ENCODE measurements around the gene BRD3OS.
A peak's percentile ranks its signal among the peaks of the same experiment; 100 is the strongest.
"Not testable (repeated sequence)": the region's sequence is repeated elsewhere in the genome, so short reads cannot be mapped to it uniquely, and the experiment has no call there.

BRD3OS gene

DNA sequence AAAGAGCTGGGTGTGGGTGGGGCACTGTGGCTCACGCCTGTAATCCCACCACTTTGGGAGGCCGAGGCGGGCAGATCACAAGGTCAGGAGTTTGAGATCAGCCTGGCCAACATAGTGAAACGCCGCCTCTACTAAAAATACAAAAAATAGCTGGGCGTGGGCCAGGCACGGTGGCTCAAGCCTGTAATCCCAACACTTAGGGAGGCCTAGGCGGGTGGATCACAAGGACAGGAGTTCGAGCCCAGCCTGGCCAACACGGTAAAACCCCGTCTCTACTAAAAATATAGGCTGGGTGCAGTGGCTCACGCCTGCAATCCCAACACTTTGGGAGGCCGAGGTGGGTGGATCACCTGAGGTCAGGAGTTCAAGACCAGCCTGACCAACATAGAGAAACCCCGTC, 36.5 kb upstream of the BRD3OS start:
- DNase-seq (ENCODE audit: low read depth in 2 of 2), result not testable (repeated sequence)

DNA sequence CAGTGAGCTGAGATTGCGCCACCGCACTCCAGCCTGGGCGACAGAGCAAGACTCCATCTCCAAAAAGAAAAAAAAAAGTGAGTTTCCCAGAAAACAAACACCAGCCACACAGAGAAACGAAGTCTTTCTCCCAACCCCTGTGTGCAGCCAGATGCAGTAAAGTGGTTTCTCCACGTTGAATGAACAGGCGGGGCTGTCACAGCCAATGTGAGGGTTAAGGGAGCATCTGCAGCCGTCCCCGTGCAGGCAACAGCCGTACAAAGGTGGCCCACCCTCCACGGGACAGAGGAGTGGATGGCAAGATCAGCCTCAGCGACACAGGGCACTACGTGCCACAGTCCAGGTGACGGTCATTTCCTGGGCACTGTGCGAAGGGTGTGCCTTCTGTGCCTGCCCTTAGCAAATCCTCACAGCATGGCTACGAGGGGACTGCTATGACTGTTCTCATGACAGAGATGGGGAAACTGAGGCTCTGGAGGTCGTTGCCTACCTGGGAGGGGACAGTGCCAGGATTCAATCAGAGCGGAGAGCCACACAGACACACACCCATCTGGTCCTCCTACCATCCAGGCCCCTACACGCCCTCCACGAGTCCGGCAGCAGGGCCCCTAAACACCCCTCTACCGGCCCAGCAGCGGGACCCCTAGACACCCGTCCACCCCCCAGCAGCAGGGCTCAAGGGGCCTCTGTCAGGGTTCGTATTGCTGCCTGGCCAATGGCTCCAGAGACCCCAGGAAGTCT, 35.5 kb upstream of the BRD3OS start:
- no peak for DNase-seq (ENCODE audit: low read depth in 2 of 2)

DNA sequence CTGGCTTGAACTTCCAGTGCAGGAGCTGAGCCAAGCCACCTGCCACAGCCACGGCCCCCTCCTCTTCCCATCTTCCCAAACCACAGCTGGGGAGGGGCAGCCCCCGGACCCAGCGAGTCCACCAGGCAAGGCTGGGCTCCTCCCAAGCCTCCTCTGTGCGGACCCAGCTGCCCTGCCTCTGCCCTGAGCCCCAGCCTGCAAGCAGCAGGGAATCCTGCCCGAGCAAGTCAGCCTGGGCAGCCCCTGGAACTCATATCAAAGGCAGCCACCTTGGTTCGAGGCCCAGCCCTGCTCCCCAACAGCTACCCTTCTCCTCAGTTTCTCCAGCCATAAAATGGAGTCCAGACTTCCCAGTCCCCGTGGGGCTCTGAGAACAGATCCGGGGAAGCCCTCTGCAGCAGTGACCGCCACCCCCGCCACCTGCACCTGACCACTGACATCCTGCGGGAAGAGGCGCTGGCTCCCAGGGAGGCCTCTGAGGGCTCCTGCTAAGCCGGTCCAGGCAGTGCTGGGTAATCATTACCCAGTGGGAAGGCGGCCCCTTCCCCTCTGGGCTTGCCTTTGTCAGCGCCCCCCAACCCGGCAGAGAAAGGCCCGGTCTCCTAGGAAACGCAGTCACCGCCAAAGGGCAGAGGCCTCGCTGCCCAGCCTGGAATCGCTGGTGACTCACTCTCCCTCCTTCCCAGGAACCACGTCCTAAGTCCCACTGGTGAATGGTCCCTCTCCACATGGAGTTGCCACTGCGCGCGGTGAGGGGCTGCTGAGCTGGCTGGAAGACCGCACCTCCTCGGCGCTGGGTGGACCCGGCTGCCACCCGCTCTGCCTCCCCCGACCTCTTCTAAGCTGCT, 34.7 kb upstream of the BRD3OS start:
- no peak for DNase-seq (ENCODE audit: low read depth in 2 of 2)

DNA sequence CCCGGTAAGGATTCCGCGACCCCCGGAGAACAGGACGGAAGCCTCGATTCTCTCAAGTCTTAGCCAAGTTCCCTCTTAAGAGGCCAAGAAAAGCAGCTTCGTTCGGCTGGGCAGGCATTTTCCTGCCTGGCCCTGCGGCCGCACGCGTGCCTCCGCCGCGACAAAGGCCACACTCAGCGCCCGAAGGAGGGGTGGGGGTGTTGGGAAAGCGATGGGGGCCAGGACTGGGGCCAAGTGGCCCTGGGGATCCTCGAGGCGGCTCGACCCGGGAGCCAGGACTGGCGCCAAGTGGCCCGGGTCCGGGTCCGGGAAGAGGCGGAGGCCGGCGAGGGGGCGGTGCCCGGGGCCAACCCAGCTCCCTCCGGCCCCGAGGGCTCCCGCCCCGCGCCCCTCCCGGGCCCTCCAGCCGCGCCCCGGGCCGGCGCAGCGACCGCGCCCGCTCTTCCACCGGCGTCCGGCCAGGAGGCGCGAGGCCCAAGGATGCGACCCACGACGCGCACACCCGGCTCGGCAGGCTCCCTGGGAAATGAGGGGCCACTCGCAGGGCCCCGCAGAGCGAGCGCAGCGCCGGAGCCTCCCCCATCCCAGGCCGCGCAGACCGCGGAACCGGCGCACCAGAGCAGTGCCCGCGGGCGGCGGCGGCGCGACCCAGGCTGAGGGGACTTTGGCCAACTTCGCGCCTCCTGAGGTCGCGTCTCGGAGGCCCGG, 33.9 kb upstream of the BRD3OS start:
- DNase-seq (ENCODE audit: low read depth in 2 of 2), result no peak

DNA sequence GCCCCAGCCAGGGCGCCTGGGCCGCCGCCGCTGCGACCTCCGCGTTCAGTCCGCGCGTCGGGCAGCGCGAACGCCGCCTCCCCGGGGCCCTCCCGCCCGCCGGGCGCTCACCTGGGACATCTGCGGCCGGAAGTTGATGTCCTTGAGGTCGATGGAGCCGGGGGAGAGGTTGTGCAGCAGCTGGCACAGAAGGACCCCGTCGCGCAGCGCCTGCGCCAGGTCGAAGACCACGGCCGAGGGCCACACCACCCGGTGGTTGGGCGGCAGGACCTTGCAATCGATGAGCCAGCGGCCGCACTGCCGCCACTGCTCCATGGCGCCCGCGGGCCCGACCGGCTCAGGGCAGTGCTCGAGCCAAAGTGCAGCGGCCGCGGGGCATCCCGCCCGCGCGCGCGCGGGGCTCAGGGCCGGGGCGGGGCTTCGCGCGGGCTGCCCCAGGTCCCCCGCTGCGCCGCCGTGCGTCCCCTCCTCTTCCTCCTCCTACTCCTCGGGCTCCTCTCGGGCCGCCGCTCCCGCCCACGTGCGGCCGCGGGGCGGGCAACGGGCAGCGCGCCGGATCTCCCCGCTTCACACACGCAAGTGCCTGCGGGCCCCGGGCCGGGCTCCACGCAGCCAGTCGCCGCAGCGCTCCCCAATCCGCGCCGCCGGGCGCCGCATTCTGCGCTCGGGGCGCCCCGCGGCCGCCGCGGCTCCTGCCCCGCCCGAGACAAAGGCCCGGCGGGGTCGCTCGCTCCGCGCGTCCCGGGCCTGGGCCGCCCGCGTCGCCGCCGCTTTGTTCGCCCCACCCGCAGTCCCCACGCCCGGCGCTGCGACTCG, 33.1 kb upstream of the BRD3OS start, which contains the start of gene VAV2:
TSS of gene VAV2 (minus strand) at position 361 of the 816 bp plus-strand sequence. CDS start at position 315, 46 bp downstream.
- peak; percentile 26 to 29 for DNase-seq (ENCODE audit: low read depth in 2 of 2)

DNA sequence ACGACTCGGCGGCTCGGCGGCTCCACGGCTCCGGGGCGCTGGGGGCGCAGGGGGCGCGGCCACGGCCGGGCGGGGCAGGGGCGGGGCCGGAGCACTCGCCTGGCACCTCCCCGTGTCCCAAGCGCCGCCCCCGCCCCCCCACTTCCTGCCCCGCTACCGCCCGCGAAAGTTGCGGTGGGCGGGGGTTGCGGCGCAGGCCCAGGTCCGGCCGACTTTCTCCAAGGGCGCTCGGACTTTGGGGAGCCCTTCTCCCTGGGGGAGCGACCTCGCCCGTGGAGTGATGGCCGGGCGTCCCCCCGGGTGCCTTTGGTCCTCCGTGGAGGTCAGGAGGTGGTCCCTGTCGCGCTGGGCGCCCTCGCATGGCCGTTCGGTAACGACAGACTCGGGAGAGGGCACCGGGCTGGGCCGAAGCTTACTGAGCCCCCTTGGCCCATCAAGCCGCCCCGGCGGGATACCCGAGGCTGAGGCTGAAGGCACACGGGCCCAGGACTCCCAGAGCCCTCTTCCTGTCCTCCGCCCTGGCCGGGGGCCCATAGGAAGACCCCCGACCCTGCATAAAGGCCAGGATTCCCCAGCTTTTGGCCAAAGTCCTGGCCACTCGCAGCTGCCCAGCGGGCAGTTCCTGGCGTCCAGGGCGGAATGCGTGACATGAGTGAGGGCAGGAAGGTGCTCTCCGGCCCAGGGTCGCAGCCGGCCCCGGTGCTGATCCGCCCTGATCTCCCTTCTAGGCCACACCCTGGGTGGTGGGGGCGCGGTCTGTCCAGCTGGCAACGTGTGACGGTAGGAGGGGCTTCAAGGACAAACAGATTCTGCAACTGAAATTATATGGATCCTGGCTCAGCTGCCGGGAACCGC, 32.3 kb upstream of the BRD3OS start:
- peak; percentile 54 to 58 for DNase-seq (ENCODE audit: low read depth in 2 of 2)

DNA sequence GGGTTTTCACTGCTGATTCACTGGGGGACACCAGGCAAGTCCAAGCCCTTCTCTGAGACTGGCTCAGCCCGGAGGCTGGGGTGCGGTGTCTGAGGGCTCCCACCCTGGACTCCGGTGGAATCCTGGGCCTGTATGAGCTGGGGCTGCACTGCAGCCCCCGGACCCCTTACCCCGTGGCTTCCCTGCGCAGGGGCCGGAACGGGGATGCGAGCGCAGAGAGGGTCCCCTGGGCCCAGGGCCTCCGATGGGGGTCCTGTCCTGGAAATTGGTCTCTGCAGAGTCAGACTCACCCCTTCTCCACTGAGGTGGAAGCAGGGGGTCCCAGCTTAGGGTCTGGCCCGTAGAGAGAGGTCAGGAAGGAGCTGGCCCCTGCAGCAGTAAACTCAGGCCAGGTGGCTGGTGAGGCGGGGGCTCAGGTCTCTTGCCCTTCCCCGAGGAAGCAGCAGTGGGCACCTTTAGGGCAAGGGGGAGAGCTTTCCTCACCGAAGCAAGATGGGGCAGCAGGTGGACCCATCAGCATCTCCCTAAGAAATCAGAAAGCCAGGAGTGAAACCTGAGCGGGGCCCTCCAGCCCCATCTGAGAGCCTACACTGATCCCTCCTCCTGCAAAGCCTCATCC, 31.5 kb upstream of the BRD3OS start:
- DNase-seq (ENCODE audit: low read depth in 2 of 2), result no peak

DNA sequence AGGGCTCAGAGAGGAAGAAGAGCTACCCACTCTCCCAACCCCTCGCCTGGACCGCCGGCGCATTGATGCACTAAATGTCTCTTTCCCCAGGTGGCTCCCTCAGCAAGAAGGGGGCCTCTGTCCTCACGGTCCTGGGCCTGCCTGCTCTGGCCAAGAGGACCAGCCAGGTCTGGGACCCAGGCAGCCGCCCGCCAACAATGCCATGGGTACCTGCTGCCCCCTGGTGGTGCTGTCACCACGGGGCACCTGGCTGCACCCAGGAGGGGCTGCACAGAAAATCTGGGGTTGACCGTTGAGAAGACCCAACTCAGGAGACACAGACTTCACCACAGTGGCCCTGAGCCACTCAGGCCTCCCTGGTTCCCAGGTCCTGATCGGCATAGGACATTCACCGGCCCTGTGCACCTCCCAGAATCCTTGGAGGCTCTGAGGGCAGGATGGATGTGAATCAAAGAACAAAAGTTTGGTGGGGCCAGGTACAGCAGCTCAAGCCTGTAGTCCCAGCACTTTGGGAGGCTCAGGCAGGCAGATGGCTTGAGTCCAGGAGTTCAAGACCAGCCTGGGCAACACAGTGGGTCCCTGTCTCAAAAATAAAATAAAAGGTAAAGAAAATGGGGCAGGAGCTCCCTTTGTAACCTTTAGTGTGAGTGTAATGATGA, 30.8 kb upstream of the BRD3OS start:
- DNase-seq (ENCODE audit: low read depth in 2 of 2), result peak; percentile 55 to 60

DNA sequence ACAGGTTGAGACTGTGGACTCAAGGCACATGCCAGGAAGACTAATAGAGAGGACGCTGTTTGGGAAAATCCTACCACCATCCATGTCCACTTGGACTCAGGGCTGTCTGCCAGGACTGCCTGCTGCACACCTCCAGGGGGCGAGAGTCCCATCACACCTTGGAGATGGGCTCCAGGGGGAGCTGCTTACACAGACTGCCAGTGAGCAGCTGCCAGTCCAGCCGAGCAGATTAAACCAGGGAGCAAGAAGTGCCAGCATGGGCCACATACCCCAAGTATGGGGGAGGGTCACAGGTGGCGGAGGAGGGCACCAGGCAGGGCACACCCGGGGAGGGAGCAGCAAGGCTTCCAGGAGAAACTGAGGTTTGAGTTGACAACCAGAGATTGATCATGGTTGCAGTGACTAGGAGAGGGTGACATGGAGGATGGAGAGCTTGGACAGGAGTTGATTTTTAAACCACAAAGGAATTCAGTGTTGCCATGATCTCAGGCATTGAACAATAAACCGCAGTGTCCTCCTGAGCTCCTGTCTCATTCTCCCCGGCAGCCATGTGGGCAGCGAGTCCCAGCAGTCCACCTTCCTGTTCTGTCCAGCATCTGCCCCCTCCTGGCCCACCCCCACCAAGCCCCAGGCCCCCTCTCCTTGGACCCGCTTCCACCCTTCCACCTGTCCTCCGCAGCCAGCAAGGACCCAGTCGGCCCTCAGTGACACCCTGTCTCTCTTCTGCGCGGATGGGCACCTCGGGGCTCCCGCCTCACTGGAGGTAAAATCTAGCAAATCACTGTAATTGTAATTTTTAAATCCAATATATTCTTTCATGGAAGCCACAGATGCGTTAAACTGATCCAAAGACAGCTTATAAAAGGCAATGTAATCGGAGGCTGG, 30.0 kb upstream of the BRD3OS start:
- no peak for DNase-seq (ENCODE audit: low read depth in 2 of 2)

DNA sequence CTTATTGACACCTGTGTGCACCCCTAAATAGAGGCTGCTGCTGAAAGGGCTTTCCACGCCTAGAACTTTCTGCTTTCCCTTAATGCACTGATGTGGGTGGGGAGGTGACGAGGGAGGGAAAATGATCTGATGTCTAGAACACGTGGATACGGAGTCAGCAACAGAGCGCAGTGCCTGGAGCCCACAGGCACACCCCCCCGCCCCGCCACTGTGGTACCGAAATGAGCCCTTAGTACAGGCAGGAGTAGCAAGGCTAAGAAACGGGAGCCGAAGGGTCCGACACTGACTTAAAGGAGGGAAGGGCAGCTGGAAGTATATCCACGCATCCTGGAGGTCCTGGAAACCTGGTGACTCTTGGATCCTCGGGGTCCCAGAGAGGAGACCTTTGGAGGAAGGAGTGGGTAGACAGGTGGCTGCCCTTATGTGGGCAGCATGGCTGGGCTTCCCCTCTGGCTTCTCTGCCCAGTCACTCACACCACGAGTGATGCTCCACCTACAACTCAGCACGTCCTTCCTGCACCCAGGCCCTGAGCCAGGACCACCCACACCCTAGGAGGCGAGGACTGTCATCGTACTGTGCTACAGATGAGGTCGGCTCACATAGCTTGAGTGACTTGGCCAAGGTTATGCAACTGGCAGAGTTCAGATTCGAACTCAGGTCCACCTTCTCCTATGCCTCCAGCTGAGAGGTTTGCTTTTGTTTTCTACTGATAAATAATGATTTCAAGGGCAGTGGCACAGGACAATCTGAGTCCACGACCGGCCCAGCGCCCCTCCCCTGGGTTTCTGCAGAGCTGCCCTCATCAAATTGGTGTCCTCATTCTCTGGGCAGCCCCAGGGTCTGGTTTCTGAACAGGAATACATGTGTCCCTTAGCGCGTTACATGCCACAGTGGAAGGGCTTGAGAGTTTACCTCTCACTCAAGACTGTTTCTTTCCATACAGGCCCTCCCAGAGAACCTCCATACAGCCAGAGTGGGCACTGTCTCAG, 28.5 kb upstream of the BRD3OS start:
- no peak for DNase-seq (ENCODE audit: low read depth in 2 of 2)

DNA sequence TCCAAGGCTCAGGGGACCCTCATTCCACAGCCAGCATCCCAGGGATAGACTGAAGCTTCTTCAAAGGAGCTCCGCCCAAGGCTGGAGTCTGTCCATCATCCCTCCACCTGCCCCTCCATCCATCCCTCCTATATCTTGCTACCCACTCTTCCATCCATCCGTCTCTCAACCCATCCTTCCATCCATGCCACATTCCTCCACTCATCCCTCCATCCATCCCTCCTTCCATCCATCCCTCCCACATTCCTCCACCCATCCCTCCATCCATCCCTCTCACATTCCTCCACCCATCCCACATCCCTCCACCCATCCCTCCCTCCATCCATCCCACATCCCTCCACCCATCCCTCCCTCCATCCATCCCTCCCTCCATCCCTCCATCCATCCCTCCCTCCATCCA, 27.7 kb upstream of the BRD3OS start:
- DNase-seq (ENCODE audit: low read depth in 2 of 2), result no peak

DNA sequence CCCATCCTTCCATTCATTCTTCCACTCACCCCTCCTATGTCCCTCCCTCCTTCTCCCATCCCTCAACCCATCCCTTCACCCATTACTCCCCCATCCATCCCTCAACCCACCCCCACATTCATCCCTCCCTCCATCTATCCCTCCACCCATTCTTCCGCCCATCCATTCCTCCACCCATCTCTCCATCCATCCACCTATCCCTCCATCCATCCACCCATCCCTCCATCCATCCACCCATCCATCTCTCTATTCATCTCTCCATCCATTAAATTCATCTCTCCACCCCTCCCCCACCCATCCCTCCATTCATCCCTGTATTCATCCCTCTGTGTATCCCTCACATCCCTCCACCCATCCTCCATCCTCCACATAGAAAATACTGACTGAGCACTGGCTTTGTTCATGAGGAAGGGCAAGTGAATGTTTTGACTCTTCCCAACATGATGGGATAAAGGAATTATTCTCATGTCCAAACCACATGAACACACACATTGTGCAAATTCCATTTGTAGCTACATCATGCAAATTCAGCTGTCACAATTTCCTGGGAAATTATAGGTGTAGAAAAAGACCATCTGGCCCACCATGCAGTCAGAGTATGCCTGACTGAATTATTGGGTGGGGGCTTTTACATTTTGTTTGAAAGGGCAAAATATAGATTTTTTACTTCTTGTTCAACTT, 26.2 kb upstream of the BRD3OS start:
- DNase-seq (ENCODE audit: low read depth in 2 of 2), result no peak

DNA sequence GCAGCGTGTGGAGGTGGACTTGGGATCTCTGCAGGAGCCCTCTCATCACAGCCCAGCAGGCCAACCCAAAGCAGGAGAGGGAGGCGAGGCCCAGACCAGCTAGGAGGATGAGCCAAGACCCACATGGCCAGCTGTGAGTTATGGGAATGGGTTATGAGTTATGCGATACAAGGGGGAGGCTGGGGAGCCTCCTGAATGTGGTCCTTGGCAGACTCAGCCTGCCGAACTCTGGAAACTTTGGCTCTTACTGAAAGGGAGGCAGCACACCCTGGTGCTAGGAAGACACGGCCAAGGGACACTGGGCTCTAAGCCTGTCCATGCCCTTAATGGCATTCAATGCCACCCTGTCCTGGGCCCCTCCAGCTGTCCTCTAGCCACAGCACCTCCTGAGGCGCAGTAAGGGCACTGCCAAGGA, 25.4 kb upstream of the BRD3OS start:
- no peak for DNase-seq (ENCODE audit: low read depth in 2 of 2)

DNA sequence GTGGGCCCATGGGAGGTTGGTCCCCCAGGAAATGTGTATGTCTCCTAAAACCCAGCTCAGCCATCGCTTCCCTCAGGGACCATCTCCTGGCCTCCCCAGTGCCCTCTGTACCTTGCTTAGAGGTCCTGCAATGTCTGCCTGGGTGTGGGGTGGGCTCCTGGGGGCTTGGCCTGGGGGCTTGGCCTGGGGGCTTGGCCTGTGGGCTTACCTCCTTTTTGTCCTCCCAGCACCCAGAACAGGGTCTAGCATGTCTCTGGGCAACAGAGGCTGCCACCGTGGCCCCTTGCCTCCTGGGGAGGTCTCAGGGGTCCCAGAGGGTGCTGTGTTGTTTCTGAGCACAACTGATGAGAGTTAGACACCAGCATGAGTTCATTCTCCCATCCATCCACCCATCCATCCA, 22.5 kb upstream of the BRD3OS start:
- no peak for DNase-seq (ENCODE audit: low read depth in 2 of 2)

DNA sequence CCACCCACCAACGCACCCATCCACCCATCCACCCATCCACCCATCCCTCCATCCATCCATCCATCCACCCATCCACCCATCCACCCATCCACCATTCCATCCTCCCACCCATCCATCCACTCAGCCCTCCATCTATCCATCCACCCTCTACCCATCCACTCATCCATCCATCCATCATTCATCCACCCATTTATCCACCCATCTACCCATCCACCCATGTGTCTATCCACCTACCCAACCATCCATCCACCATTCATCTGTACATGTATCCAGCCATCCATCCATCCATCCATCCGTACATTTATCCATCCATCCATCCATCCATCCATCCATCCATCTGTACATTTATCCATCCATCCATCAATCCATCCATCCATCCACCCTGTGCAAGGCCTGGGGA, 22.0 kb upstream of the BRD3OS start:
- no peak for DNase-seq (ENCODE audit: low read depth in 2 of 2)

DNA sequence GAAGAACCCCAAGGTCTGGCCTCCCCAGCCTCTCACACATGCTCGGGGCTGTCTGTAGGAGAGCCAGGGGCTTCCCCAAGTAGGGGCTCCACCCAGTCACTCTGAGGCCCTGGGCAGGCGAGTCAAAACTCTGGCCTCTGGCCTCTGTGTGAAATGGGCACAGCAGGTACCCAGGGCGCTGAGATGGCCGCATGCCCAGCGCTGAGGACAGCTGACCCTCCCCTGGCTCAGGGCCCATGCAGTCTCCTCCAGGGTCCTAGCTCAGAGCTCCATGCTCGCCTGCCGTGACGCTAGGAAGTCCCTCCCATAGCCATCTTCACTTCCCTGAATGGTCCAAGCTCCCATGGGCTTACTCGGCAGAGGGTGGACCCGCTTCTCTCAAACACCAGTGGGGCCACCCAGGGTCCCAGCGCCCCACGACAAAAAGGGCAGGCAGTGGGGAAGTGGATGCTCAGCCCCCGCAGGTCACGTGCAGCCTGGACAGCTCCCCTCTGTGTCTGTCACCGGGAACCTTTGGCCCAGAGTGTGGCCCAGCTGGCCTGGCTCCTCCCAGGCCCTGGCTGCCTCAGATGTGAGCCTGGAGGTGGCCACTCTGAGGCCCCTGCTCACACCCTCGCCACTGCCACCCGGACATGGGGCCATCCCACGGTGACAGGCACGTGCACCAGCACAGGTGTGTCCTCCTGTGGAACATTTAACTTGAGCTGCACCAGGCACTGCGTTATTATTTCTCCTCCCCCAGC, 21.0 kb upstream of the BRD3OS start:
- no peak for DNase-seq (ENCODE audit: low read depth in 2 of 2)
